H1 (cell line): ENCODE measurements around the gene FSTL4. TPM values are rescaled to one million over a fixed set of nuclear protein-coding genes. Genes with fewer than 3 reads are reported as not detected.

Source experiments
- CTCF ChIA-PET: fragments of 300-600 bp; sonication (Branson Sonifier 250); formaldehyde crosslinking; loops from one replicate; lab custom pipeline; 2021; ENCODE audit not compliant: partially characterized antibody; lab: Charles Lee
- POLR2A ChIA-PET: fragments of 300-600 bp; sonication (Branson Sonifier 250); formaldehyde crosslinking; loops from one replicate; lab custom pipeline; 2021; ENCODE audit warnings: inconsistent platforms; ENCODE audit not compliant: partially characterized antibody; lab: Charles Lee
- DNase-seq, 2 experiments: peaks; one replicate each; pipeline versions ENCODE4 v3.0.0 to v3.0.0-alpha.2; 2010 to 2022; ENCODE audit warnings: low spot score in 2 of 2, low read depth in 1 of 2, mixed read lengths in 1 of 2
- FAIRE-seq: peaks from 2 replicates; lab custom pipeline; 2011; peaks lifted over from hg19 to GRCh38; lab: Jason Lieb, UNC
- H2AFZ ChIP-seq: 2 replicates; pipeline ENCODE4 v1.8.1; 2012; ENCODE audit warnings: low read length, inconsistent platforms
- H2AK5ac ChIP-seq: 2 replicates; pipeline ENCODE4 v1.6.1; 2013; ENCODE audit warnings: low read depth, low read length
- H2BK120ac ChIP-seq: replicated peaks from 2 replicates; pipeline ENCODE3; 2013; ENCODE audit warnings: low read depth, low read length, inconsistent platforms
- H2BK12ac ChIP-seq: 2 replicates; pipeline ENCODE4 v1.6.1; 2013; ENCODE audit warnings: low read depth, low read length
- H2BK15ac ChIP-seq: 2 replicates; pipeline ENCODE4 v1.6.1; 2013; ENCODE audit warnings: low read length
- H2BK20ac ChIP-seq: 2 replicates; pipeline ENCODE4 v1.6.1; 2013; ENCODE audit warnings: low read length
- H2BK5ac ChIP-seq: 2 replicates; pipeline ENCODE4 v1.6.1; 2013; ENCODE audit warnings: low read depth, low read length
- H3K14ac ChIP-seq: 2 replicates; pipeline ENCODE4 v1.6.1; 2013; ENCODE audit warnings: inconsistent platforms; ENCODE audit not compliant: insufficient read length
- H3K18ac ChIP-seq: 2 replicates; pipeline ENCODE4 v1.6.1; 2013; ENCODE audit warnings: low read length; ENCODE audit errors: extremely low read depth
- H3K23ac ChIP-seq: 2 replicates; pipeline ENCODE4 v1.6.1; 2013; ENCODE audit warnings: inconsistent platforms; ENCODE audit not compliant: insufficient read length
- H3K23me2 ChIP-seq: 2 replicates; pipeline ENCODE4 v1.6.1; 2013; ENCODE audit warnings: low read depth, low read length
- H3K27ac ChIP-seq: 2 replicates; pipeline ENCODE4 v1.6.1; 2011; ENCODE audit warnings: low read depth, low read length, inconsistent platforms
- H3K27me3 ChIP-seq, 4 experiments: replicated peaks in 1 of 4; 1 replicate in 1 of 4; 2 replicates in 3 of 4; pipeline versions ENCODE4 v1.6.1 to v1.8.1; 2011 to 2013; ENCODE audit warnings: low read length in 3 of 4, mild to moderate bottlenecking in 3 of 4, inconsistent platforms in 2 of 4, mixed read lengths in 2 of 4, moderate library complexity in 1 of 4; ENCODE audit not compliant: control insufficient read depth in 3 of 4, insufficient read depth in 3 of 4; ENCODE audit errors: extremely low read depth in 1 of 4
- H3K36me3 ChIP-seq, 4 experiments: 2 replicates each; pipeline versions ENCODE4 v1.6.1 to v1.8.1; 2011 to 2013; ENCODE audit warnings: mild to moderate bottlenecking in 4 of 4, low read length in 3 of 4, moderate library complexity in 2 of 4, control low read depth in 1 of 4, inconsistent platforms in 1 of 4; ENCODE audit not compliant: insufficient read depth in 4 of 4, control insufficient read depth in 2 of 4
- H3K4ac ChIP-seq: replicated peaks from 2 replicates; pipeline ENCODE3; 2013; ENCODE audit warnings: low read length, low read depth, mixed read lengths, inconsistent platforms; ENCODE audit not compliant: insufficient read length
- H3K4me1 ChIP-seq, 4 experiments: replicated peaks in 1 of 4; 1 replicate in 1 of 4; 2 replicates in 3 of 4; pipeline versions ENCODE4 v1.6.1 to v1.8.1; 2011 to 2013; ENCODE audit warnings: low read length in 3 of 4, inconsistent platforms in 2 of 4, mixed read lengths in 1 of 4; ENCODE audit not compliant: insufficient read depth in 4 of 4, control insufficient read depth in 3 of 4
- H3K4me2 ChIP-seq, 2 experiments: 2 replicates each; pipeline versions ENCODE4 v1.6.1 to v1.8.1; 2011 to 2013; ENCODE audit warnings: low read depth in 2 of 2, low read length in 2 of 2, control low read depth in 1 of 2, inconsistent platforms in 1 of 2, mild to moderate bottlenecking in 1 of 2; ENCODE audit not compliant: insufficient read depth in 1 of 2
- H3K4me3 ChIP-seq, 4 experiments: fragments of 200-600, 300-600 bp in 1 of 4; sonication (generic), shearing (Covaris generic), sonication (Bioruptor Twin) in 1 of 4; 2 replicates each; pipeline versions ENCODE4 v1.5.1 to v1.8.1; 2011 to 2016; ENCODE audit warnings: low read length in 4 of 4, low read depth in 3 of 4, control low read depth in 2 of 4, inconsistent platforms in 2 of 4, mild to moderate bottlenecking in 2 of 4, mixed read lengths in 1 of 4, moderate library complexity in 1 of 4; ENCODE audit not compliant: insufficient read depth in 2 of 4; ENCODE audit errors: extremely low read depth in 1 of 4
- H3K56ac ChIP-seq: replicated peaks from 2 replicates; pipeline ENCODE3; 2013; ENCODE audit warnings: low read depth, mild to moderate bottlenecking, mixed read lengths, low read length, inconsistent platforms; ENCODE audit not compliant: insufficient read length
- H3K79me1 ChIP-seq: 2 replicates; pipeline ENCODE4 v1.6.1; 2013; ENCODE audit warnings: low read depth, low read length, control low read depth
- H3K79me2 ChIP-seq, 2 experiments: 2 replicates each; pipeline versions ENCODE4 v1.6.1 to v1.8.1; 2012 to 2013; ENCODE audit warnings: low read length in 2 of 2, mild to moderate bottlenecking in 2 of 2, inconsistent platforms in 1 of 2; ENCODE audit not compliant: insufficient read depth in 2 of 2, control insufficient read depth in 1 of 2
- H3K9ac ChIP-seq, 4 experiments: replicated peaks in 1 of 4; 1 replicate in 1 of 4; 2 replicates in 3 of 4; pipeline versions ENCODE4 v1.6.1 to v1.8.1; 2011 to 2013; ENCODE audit warnings: low read depth in 3 of 4, low read length in 3 of 4, control low read depth in 2 of 4, mild to moderate bottlenecking in 2 of 4, moderate library complexity in 2 of 4, inconsistent platforms in 1 of 4; ENCODE audit errors: extremely low read depth in 1 of 4
- H3K9me3 ChIP-seq, 2 experiments: 2 replicates each; pipeline versions ENCODE4 v1.6.1 to v1.8.1; 2012 to 2013; ENCODE audit warnings: mild to moderate bottlenecking in 2 of 2, moderate library complexity in 2 of 2, control low read depth in 1 of 2, inconsistent platforms in 1 of 2, low read depth in 1 of 2, low read length in 1 of 2, mixed read lengths in 1 of 2; ENCODE audit not compliant: insufficient read depth in 2 of 2
- H4K20me1 ChIP-seq, 2 experiments: replicated peaks in 1 of 2; 2 replicates each; pipeline versions ENCODE3 to v1.8.1; 2011 to 2013; ENCODE audit warnings: inconsistent platforms in 2 of 2, low read length in 2 of 2, mild to moderate bottlenecking in 1 of 2; ENCODE audit not compliant: insufficient read depth in 2 of 2, control insufficient read depth in 1 of 2
- H4K5ac ChIP-seq: 2 replicates; pipeline ENCODE4 v1.6.1; 2013; ENCODE audit warnings: low read length, low read depth, mixed read lengths, inconsistent platforms; ENCODE audit not compliant: insufficient read length
- H4K8ac ChIP-seq: 2 replicates; pipeline ENCODE4 v1.8.0; 2013; ENCODE audit warnings: mild to moderate bottlenecking, moderate library complexity, low read length, inconsistent platforms; ENCODE audit not compliant: insufficient read depth; ENCODE audit errors: extremely low read depth
- H4K91ac ChIP-seq: replicated peaks from 2 replicates; pipeline ENCODE3; 2013; ENCODE audit warnings: low read length, mixed read lengths, inconsistent platforms; ENCODE audit not compliant: insufficient read length
- ASH2L ChIP-seq: fragments of 200-600, 300-600 bp; sonication (generic); IDR thresholded peaks from one replicate; pipeline ENCODE4 v1.7.1; 2017; ENCODE audit warnings: low read length
- CHD1 ChIP-seq: IDR thresholded peaks from 2 replicates; pipeline ENCODE4 v1.6.1; 2012; ENCODE audit warnings: low read depth, low read length, improper control_type of control experiment
- CREB1 ChIP-seq: IDR thresholded peaks from 2 replicates; pipeline ENCODE4 v1.6.1; 2012; ENCODE audit warnings: inconsistent platforms
- EP300 ChIP-seq, 2 experiments: IDR thresholded peaks; 1 replicate in 1 of 2; 2 replicates in 1 of 2; pipeline ENCODE4 v1.6.1; 2011 to 2012; ENCODE audit warnings: low read depth in 2 of 2, low read length in 2 of 2, mild to moderate bottlenecking in 2 of 2, borderline replicate concordance in 1 of 2, inconsistent platforms in 1 of 2, moderate library complexity in 1 of 2
- EZH2 ChIP-seq: fragments of 200-600 bp; sonication (generic); IDR thresholded peaks from 2 replicates; pipeline ENCODE4 v1.7.1; 2012; ENCODE audit warnings: low read depth, mild to moderate bottlenecking, moderate library complexity, low read length, inconsistent platforms; ENCODE audit not compliant: severe bottlenecking
- GABPA ChIP-seq: IDR thresholded peaks from 2 replicates; pipeline ENCODE4 v1.6.1; 2011; ENCODE audit warnings: mild to moderate bottlenecking, low read length, moderate library complexity, borderline replicate concordance; ENCODE audit not compliant: insufficient read depth
- KDM5A ChIP-seq: fragments of 200-600 bp; IDR thresholded peaks from 2 replicates; pipeline ENCODE4 v1.7.1; 2012; ENCODE audit warnings: mild to moderate bottlenecking, low read length, inconsistent platforms, mixed read lengths
- NRF1 ChIP-seq: IDR thresholded peaks from 2 replicates; pipeline ENCODE4 v1.6.1; 2011; ENCODE audit warnings: mild to moderate bottlenecking, low read depth, low read length, improper control_type of control experiment
- RBBP5 ChIP-seq: IDR thresholded peaks from 2 replicates; pipeline ENCODE4 v1.7.1; 2012; ENCODE audit warnings: low read depth, mild to moderate bottlenecking, inconsistent platforms, low read length, moderate library complexity, borderline replicate concordance
- RXRA ChIP-seq: IDR thresholded peaks from 2 replicates; pipeline ENCODE4 v1.6.1; 2011; ENCODE audit warnings: low read depth, mild to moderate bottlenecking, low read length, moderate library complexity; ENCODE audit not compliant: insufficient read depth
- SAP30 ChIP-seq: fragments of 300-600 bp; sonication (generic); IDR thresholded peaks from 2 replicates; pipeline ENCODE4 v1.7.1; 2012; ENCODE audit warnings: low read length, moderate library complexity, mild to moderate bottlenecking, inconsistent platforms; ENCODE audit not compliant: insufficient read depth, insufficient replicate concordance
- SP1 ChIP-seq: IDR thresholded peaks from 2 replicates; pipeline ENCODE4 v1.6.1; 2011; ENCODE audit warnings: low read depth, low read length
- SUZ12 ChIP-seq: fragments of 200-600 bp; sonication (generic); IDR thresholded peaks from 2 replicates; pipeline ENCODE4 v1.6.1; 2012; ENCODE audit warnings: mild to moderate bottlenecking, inconsistent platforms, low read length, moderate library complexity, mixed read lengths
- WGBS, 2 experiments: shearing (Covaris generic) in 1 of 2; methylation state at CpG; one replicate each; pipeline versions ENCODE4 v1.1.6 to v1.1.7; 2013 to 2015; ENCODE audit warnings: low lambda C conversion rate in 2 of 2, mixed read lengths in 2 of 2, inconsistent platforms in 1 of 2, low coverage in 1 of 2, missing lambda C conversion rate in 1 of 2; ENCODE audit not compliant: insufficient replicate concordance in 2 of 2, insufficient coverage in 1 of 2, insufficient read length in 1 of 2; ENCODE audit errors: extremely low coverage in 1 of 2, missing lambda C conversion rate in 1 of 2; 5-methylcytosine and 5-hydroxymethylcytosine counted together
- polyA plus RNA-seq, 7 experiments: library from polyadenylated mRNA; depleted of rRNA in 3 of 7; stranded (reverse) in 5 of 7; unstranded in 2 of 7; fragments of >200 nt in 5 of 7; fragments of 200-250 nt in 2 of 7; gene quantifications; 1 replicate in 5 of 7; 2 replicates in 1 of 7; 4 replicates in 1 of 7; pipeline versions ENCODE4 v1.2.1 to v1.2.3, GENCODE V29; 2011 to 2013; ENCODE audit warnings: missing spikeins in 2 of 7, mixed read lengths in 2 of 7
- total RNA-seq: library from RNA; stranded (reverse); fragmentation: NEBNext Ultra II Directional; extraction: Animal tissue kit (Norgen Biotek cat#: 25700); gene quantifications from 2 replicates; pipeline ENCODE4 v1.2.1, GENCODE V29; 2021

Gene FSTL4
- total and polyA plus RNA-seq, 2 of the 8 experiments (the other 6 are each of a cell fraction or from before 2014, with no cell fraction given), result 3.1 to 4.1 TPM

DNA sequence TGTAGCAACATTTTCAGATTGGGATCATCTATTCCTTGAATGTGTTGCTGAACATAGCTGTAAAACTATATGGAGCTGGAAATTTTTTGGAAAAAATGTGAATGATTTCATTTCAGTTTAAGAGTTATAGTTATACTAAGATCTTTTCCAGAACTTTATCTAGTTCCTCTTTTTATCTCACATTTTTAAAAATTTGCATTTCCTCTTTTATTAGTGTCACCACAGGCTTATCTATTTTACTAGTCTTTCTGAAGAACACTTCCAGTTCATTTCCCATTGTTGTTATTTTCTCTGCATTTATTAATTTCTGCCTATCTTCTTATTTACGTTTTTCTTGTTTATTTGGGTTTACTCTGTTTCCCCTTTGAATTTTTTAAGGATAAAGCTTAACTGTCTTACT, 46.0 kb upstream of the FSTL4 start:
- Histone ChIP-seq H4K8ac (no peak overlapping the region), H3K4me1 (no peaks in the 10 kb centered on the region), H2AK5ac (no peak overlapping the region), H3K9ac (no peak overlapping the region), H2AFZ (no peak overlapping the region), H3K27ac (no peak overlapping the region), H3K23ac (no peak overlapping the region), H3K23me2 (no peaks in the 10 kb centered on the region), H3K79me2 (no peaks in the 10 kb centered on the region), H3K4me3 (no peak overlapping the region), H3K18ac (no peak overlapping the region), H2BK15ac (no peak overlapping the region), H2BK120ac (no peak overlapping the region), H2BK5ac (no peak overlapping the region), H3K79me1 (no peaks in the 10 kb centered on the region), H4K91ac (no peak overlapping the region), H3K36me3 (no peaks in the 10 kb centered on the region), H2BK12ac (no peak overlapping the region), H3K27me3 (no peaks in the 10 kb centered on the region; a peak in 2 of 7 replicates), H4K20me1 (no peaks in the 10 kb centered on the region), H3K56ac (no peak overlapping the region), H2BK20ac (no peak overlapping the region), H3K14ac (no peak overlapping the region), H3K4ac (no peak overlapping the region), H3K4me2 (no peak overlapping the region), H3K9me3 (no peaks in the 10 kb centered on the region), H4K5ac (no peak overlapping the region)
- ChIA-PET POLR2A (interaction anchor here (0.6 kb wide), 1 partner anchor 248 kb away, joined by 3 read pairs; no protein-coding TSS in a partner anchor), CTCF (interaction anchor here (0.9 to 1.6 kb wide), 5 partner anchors 21 to 316 kb away, joined by 3 to 6 read pairs (median 3); no protein-coding TSS in a partner anchor)
- FAIRE-seq (no peak), DNase-seq (no peak)
- 66% methylated on average over 1 of the region's 1 CpG; no CpG with 5 or more reads in 1 of the 2 experiments for WGBS, 2 experiments
- TF ChIP-seq SAP30 (no peak), RBBP5 (no peak), CHD1 (no peak), CREB1 (no peak), ASH2L (no peak), RXRA (no peak), KDM5A (no peak), SUZ12 (no peak), GABPA (no peak), EZH2 (no peak), NRF1 (no peak), SP1 (no peak), EP300 (IDR thresholded peaks at IDR 0.05; ENCODE audit: borderline replicate concordance in 1 of 2, low read depth in 2 of 2, low read length in 2 of 2) (no peak)
